A549 (cell line): ENCODE data around the gene MCM3AP.

ENCODE experiments used
- EP300 ChIP-seq, 2 experiments: fragments of >200 bp; sonication (Bioruptor Twin); formaldehyde crosslinking; IDR thresholded peaks; 2 replicates in 1 of 2; 3 replicates in 1 of 2; pipeline ENCODE4 v1.6.1; 2016 to 2017
- TF ChIP-seq, protein P1 (sequence below): fragments of 450-650 bp; IDR thresholded peaks from 2 replicates; pipeline ENCODE4 v1.6.1; 2014; ENCODE audit warnings: antibody characterized with exemption

DNA sequence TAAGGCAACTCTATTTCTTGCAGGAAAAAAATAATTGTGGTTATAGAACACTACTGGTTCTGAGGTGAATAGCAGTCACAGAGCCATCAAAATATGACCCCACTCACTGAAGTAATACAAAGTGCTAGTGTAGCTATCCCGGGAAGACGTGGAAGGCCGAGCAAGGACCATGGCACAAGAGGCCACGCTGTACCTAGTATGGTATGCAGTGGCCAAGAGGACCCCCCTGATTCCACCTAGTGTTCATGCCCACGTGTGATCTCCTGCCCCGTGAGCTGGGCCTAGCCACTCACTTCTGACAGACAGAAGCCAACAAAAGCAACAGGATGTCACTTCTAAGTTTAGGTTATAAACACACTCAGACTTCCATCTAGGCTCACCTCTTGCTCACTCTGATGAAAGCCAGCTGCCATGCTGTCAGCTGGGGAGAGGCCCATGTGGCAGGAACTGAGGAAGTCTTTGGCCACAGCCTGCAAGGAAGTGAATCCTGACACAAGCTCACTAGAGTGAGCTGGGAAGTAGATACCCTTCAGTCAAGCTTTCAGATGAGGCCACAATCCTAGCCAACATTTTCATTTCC, 35.2 kb downstream of the MCM3AP start:
- no peak for TF ChIP-seq EP300 (IDR thresholded peaks at IDR 0.05)
- TF ChIP-seq, protein P1, sequence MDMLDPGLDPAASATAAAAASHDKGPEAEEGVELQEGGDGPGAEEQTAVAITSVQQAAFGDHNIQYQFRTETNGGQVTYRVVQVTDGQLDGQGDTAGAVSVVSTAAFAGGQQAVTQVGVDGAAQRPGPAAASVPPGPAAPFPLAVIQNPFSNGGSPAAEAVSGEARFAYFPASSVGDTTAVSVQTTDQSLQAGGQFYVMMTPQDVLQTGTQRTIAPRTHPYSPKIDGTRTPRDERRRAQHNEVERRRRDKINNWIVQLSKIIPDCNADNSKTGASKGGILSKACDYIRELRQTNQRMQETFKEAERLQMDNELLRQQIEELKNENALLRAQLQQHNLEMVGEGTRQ: no peak
